GM10248 (cell line): Measurements from ENCODE around the gene MID1.

Source experiments
- CTCF ChIA-PET: fragments of 300-600 bp; sonication (Branson Sonifier 250); formaldehyde crosslinking; extraction: SDS; loops from one replicate; lab custom pipeline; 2021; ENCODE audit warnings: antibody characterized with exemption; lab: Yijun Ruan, JAX
- POLR2A ChIA-PET: fragments of 350-650 bp; sonication (Branson Sonifier 250); formaldehyde crosslinking; extraction: SDS; loops from one replicate; lab custom pipeline; 2020; ENCODE audit warnings: antibody characterized with exemption; lab: Yijun Ruan, JAX
- DNase-seq: peaks from one replicate; pipeline ENCODE4 v3.0.0; 2012; ENCODE audit errors: extremely low spot score
- TF ChIP-seq, protein P1 (sequence below): IDR thresholded peaks from 2 replicates; pipeline ENCODE4 v1.5.1; 2012; ENCODE audit warnings: mild to moderate bottlenecking, low read depth; ENCODE audit errors: extremely low read depth, missing control alignments, control extremely low read depth

Gene MID1

DNA sequence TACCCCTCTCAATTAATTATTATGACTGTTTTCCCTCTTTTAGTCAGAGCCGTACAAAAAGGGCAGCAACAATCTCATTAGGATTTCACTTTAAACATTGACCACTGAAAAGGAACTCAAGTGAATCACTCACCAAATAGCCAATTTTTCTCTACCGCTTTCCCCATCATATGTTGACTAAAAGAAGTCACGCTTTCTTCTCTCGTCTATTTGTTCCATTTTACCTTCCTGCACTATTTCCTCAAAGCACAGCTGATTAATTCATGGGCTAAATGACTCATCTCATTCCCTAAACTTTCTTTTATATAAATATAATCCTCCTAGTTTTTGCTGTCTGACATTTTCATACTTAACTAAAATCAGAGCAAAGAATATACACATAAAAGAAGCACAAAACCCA lies 8.2 kb downstream of the MID1 start:
- DNase-seq: no peak
- ChIA-PET CTCF (no interaction called here), POLR2A (no interaction called here)
- TF ChIP-seq, protein P1, sequence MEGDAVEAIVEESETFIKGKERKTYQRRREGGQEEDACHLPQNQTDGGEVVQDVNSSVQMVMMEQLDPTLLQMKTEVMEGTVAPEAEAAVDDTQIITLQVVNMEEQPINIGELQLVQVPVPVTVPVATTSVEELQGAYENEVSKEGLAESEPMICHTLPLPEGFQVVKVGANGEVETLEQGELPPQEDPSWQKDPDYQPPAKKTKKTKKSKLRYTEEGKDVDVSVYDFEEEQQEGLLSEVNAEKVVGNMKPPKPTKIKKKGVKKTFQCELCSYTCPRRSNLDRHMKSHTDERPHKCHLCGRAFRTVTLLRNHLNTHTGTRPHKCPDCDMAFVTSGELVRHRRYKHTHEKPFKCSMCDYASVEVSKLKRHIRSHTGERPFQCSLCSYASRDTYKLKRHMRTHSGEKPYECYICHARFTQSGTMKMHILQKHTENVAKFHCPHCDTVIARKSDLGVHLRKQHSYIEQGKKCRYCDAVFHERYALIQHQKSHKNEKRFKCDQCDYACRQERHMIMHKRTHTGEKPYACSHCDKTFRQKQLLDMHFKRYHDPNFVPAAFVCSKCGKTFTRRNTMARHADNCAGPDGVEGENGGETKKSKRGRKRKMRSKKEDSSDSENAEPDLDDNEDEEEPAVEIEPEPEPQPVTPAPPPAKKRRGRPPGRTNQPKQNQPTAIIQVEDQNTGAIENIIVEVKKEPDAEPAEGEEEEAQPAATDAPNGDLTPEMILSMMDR: no peak

DNA sequence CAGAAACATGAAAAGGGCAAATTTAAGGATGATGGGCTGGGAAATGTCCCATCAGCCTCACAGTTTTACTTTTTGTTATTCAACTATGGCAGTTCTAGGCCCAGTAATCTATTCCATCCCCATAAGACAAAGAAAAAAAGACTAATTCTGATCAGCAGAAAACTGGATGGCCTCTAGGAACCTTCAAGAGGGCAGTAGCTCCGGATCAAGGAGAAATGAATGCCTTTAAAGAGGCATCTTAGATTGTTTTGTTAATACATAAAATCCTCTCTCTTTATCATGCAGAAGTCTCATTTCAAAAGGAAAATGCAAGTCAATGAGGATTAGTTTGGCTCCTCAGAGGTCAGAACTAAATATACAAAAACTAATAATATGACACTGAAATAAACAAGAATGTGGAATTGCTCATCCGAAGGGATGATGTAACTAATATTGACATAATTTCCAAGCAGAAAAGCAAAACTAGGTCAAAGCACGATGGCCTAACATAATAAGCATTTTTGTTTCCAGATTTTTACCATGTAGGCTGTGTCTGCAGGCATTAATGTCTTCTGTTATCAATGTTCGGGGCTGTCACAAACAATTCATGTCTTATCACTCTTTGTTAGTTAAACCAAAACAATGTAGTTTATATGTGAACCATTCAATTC lies 8.8 kb downstream of the MID1 start:
- DNase-seq: no peak
- CTCF ChIA-PET: no interaction called here
- POLR2A ChIA-PET: no interaction called here
- TF ChIP-seq, protein P1: no peak

DNA sequence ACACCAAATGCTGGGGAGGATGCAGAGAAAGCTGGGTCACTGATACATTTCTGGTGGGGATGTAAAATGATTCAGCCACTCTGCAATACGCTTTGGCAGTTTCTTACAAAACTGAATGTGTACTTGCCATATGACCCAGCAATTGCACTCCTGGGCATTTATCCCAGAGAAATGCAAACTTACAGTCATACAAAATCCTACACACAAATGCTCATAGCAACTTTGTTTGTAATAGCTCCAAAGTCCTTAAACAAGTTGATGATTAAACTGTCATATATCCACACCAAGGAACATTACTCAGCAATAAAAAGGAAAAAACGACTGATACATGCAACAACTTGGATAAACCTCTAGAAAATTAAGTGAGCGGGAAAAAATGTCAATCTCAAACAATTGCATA lies 12.3 kb downstream of the MID1 start:
- TF ChIP-seq, protein P1: no peak
- ChIA-PET CTCF (no interaction called here), POLR2A (no interaction called here)
- DNase-seq: no peak

DNA sequence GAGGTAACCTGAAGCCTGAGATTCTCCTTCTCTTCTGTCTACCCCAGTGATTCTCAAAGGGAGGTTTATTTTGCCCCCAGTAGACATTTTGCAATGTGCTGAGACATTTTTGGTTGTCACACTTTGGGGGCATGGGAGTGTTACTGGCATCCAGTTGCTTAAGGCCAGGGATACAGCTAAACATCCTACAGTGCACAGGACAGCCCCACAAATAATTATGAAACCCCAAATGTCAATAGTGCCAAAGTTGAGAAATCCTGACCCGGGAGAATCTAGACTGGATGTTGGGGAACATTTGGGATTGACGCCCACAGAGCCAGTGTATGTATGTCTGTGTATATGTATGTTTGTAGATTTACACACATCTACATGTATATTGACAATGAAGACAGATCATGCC lies 13.2 kb downstream of the MID1 start:
- ChIA-PET CTCF (interaction anchor here (1.0 kb wide), 1 partner anchor 13 kb away, joined by 4 read pairs; the partner anchor contains the start of gene MID1), POLR2A (no interaction called here)
- TF ChIP-seq, protein P1: no peak
- no peak for DNase-seq

DNA sequence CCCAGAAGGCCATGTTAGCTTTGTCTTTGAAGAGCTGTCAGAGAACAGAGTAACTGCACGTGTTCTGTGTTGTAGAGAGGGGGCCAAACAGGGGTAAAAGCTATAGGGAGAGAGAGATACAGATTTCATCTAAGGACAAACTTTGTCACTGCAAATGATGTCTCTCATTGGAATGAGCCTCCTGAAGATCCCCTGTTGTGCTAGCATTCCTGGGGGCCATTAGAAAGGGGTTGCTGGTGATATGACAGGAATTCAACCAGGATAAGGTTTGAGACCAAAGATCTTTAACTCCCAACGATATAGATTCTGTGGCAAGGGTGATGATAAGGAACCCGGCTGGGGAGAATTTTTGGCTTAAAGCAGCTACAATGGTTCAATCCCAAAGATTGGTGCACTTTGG lies 16.8 kb downstream of the MID1 start:
- TF ChIP-seq, protein P1: no peak
- POLR2A ChIA-PET: no interaction called here
- no peak for DNase-seq
- CTCF ChIA-PET: interaction anchor here (1.7 kb wide), 2 partner anchors 13 to 413 kb away, joined by 5 to 7 read pairs; no protein-coding TSS in a partner anchor

DNA sequence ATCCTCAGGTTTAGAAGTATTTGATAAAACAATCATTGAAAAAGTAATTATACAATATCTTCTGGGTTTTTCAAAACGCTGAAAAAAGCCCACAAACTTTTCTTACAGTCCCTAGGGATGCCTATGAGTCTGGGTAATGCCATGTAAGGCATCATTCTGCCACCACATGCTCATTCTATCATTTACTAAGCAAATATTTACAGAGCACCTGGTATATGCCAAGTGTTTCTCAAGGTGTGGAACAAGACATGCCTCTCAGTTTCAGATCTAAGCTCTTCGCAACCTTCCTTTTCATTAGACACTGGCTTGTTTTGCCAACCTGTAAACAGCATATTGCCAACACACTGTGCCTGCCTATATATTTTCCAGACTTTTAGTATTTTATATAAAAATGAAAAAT lies 17.7 kb downstream of the MID1 start:
- CTCF ChIA-PET: interaction anchor here (1.7 kb wide), 2 partner anchors 13 to 412 kb away, joined by 5 to 7 read pairs; no protein-coding TSS in a partner anchor
- POLR2A ChIA-PET: no interaction called here
- TF ChIP-seq, protein P1: no peak
- no peak for DNase-seq
